Fibroblast of upper back skin (primary cell): Measurements from ENCODE around the gene DPYSL3.
A peak's percentile ranks its signal among the peaks of the same experiment; 100 is the strongest.

ENCODE experiments used
- DNase-seq: peaks from one replicate; pipeline ENCODE4 v3.0.0-alpha.2; 2013

DPYSL3 gene

GRCh38 chr5:147512659-147513379 is 3.0 kb upstream of the DPYSL3 start:
- peak; percentile 67 for DNase-seq

GRCh38 chr5:147510885-147511284 is 1.0 kb upstream of the DPYSL3 start:
- DNase-seq, result no peak

DNA sequence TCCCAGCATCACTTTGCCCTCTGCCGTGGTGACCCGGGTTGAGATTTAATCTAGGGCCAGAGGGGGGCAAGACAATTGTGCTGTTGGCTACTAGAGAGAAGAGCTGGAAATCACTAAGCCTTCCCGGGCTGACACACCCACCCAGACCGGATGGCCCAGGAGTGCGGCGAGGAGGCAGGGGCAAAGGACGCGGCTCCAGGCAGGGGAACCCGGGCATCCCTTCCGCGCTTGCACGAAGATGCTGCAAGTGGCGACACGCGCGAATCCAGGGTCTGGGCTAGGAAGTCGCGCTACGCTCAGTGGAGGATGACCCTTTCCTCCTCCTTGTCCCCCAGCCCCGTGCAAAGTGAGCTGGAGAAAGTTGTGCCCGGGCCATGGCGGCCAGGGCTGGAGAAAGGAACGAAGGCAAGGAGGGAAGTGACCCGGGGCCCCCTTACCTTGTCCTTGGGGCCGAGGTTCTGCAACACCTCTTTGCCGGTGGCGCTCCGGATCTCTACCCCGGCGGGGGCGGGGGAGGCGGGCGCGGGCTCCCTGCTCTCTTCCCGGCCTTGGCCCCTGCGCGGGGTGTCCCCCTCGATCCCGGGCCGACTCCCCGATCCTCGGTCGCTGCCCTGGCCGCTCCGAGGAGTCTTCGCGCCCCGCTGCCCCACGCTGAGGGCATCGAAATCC is 693 bp downstream of the DPYSL3 start:
- DNase-seq, result no peak

DNA sequence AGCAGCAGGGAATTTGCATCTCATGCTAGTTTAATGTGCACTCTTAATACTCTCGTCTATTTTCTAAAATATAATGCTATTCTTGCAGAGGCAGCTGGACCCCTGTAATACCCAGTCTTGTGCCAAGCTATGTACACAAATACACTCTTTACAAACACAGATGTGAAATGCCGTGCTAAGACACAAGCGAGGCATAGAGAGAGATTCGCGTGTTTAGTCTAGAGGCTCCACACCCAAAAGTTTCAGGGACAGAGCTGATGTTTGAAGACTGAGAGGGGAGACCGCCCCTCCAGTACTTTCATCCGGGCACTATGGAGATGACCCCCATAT is 1.2 kb downstream of the DPYSL3 start:
- no peak for DNase-seq

DNA sequence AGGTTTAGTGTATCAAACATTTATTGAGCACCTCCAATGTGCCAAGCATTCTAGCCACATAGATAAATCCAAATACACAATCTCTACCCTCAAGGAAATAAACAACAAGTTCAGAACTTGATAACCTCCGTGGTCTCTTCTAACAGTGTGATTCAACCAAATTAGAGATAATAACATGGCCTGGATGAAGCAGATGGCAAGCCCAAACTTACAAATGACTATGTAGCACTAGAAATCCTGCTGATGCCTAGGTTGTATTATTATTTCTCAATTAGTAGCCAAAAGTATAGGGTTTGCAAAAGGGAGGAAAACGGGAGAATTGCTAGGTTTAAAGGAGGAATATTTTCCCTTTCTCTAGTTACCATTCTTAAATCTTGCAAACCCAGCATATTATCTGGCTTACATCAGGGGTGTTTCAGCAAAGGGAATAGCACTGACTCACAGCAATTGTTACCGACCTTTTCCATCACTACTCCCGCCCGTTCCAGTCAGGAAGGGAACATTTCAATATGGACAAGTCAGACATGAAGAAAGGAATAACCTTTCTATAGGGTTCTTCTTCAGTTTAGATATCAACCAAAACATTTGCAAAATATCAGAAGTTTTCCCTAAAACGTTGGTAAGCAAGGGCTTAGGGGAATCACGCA is 2.3 kb downstream of the DPYSL3 start:
- peak; percentile 67 for DNase-seq

DNA sequence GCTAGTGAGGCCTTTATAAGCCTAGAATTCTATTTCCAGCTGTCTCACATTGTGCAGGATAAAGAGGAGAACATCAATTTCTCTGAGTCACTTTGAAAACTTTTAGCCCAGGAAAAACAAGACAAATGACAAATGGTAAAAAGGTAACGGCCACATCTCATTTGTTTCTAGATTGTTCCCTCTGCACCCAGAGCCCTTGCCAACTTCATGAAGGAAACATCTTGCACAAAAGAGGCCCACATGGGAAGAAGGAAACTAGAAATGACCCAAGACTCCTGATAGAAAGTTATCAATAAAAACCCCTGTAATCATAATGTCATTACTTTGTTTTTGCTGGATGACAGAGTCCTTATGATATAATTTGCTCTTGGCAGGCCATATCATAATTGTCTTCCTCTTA is 5.3 kb downstream of the DPYSL3 start:
- no peak for DNase-seq

DNA sequence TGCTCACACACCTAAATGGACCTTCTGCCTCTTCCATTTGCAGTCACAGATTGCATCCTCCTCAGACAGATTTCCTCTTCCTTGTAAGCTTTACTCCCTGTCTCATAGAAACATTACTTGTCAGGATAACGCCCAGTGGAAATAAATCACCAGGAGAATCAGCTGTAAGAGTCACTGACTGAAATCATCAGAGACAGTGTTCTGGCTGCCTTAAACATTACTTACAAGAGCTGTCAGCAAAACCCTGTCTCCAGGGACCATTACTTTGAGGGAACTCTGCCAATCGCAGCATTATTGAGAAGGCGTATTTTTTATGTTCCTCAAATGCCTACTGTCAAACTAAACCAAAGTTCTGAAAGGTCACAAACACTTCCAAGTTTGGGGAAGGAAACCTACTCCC is 5.9 kb downstream of the DPYSL3 start:
- DNase-seq, result peak; percentile 98

DNA sequence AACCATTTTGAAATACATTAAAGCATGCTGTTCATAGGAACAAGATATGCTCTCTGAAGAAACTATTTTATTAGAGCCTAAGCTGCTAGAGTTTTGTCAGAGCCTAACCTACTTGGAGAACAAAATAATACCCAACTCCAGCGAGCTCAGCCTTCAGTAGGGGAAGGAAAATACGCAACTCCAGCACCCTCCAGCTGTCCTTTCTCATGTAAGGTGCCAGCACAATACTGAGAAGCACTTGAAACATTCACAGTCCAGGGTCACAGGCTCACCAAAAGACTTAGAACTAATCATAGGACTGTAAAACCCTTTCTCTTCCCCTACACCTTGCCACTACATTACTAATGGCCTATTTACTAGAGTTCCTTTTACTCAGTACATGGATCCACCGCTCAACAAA is 18.9 kb downstream of the DPYSL3 start:
- DNase-seq, result no peak

GRCh38 chr5:147487031-147487750 is 22.7 kb downstream of the DPYSL3 start:
- no peak for DNase-seq

DNA sequence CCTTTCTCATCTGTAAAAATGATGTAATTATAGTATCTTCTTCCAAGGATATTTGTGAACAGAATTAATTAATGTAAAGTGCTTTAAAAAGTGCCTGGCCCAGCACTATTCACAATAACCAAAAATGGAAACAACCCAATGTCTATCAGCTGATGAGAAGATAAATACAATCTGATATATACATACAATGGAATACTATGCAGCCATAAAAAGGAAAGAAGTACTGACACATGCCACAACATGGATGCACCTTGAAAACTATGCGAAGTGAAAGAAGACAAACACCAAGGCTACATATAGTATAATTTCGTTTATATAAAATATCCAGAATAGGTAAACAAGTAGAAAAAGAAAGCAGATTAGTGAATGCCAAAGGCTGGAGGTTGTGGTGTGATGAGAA is 24.1 kb downstream of the DPYSL3 start:
- DNase-seq, result no peak

DNA sequence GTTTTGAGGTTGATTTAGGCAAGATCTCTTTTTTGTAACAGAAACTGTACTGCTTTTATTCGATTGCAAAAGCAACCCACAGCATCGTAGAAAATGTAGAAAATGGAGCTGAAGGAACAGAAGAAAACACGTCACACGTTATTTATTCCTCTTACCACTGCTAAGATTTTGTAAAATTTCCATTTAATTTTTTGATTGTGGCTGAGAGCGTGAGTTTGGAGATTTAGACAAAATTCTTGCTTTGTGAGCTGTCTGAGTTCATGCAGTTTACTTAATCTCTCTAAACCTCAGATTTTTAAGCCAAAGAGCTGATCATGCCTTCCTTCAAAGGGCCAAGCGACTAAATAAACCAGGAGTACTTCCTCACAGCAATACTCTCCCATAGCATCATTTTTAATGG is 24.8 kb downstream of the DPYSL3 start:
- DNase-seq, result peak; percentile 80

DNA sequence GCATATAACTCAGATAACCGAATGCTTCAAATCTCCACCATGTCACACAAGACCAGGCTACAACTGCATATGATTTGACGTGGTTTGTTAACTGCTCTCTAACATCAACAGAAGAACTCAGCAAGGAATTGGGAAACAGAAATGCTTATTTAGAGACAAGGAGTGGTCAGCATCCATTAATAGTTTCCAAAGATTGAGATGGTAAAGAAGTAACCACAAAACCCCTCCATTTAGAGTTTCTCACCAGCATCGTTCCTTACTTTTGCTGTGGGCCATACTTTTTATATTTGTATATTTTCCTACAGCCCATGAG is 25.2 kb downstream of the DPYSL3 start:
- DNase-seq, result peak; percentile 41

GRCh38 chr5:147483961-147484707 is 25.7 kb downstream of the DPYSL3 start:
- peak; percentile 100 for DNase-seq

DNA sequence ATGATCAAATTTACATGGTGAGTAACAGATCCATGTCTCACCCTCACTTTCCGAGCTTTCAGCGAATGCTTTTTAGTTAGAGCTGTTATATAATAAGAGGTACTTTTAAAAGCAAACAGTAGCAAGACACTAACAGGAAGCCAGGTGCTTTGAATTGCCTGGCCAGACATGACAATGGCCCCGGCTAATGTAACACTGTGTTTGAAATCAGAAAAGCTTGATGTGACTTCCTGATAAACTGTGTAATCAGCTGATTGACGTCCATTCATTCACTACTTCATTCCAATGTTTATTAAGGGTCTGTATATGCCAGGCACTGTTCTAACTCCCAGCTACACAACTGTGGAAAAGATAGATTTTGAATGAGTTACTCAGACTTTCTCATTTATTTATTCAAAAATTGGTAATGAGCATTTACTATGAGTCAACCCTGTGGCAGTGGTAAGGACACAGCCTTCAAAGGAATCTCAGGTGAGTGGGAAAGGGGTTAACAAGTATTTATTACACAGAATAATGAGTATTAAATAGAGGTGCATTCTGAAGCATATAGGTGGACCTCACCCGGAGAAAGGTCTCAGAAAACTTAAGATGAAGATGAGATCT is 26.6 kb downstream of the DPYSL3 start:
- no peak for DNase-seq

GRCh38 chr5:147482706-147483180 is 27.1 kb downstream of the DPYSL3 start:
- no peak for DNase-seq

GRCh38 chr5:147481874-147482705 is 27.8 kb downstream of the DPYSL3 start:
- DNase-seq, result peak; percentile 74

GRCh38 chr5:147481376-147481775 is 28.5 kb downstream of the DPYSL3 start:
- peak; percentile 96 for DNase-seq

- DNase-seq, result peak; percentile 70
These were observed 29.9 kb downstream of the DPYSL3 start for GRCh38 chr5:147479949-147480348.

DNA sequence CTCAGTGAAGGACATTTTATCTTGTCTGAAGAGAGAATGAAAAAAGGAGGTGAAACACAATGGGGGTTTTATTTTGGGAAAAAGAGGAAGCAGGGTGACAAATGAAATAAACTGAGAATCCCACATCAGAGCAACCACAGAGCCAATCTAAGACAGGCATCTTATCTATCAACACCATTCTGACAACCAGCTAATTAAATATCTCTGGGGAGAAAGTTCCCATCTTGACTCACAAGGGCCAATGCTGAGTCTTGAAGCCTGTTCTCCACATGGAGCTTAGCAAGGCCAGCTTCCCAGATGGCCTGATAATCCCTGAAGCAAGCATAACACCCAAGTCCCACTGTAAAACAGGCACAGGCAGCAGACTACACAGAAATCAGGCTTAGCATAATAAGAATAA is 30.4 kb downstream of the DPYSL3 start:
- peak; percentile 58 for DNase-seq

- DNase-seq, result no peak
These were observed 35.7 kb downstream of the DPYSL3 start for GRCh38 chr5:147474140-147474539.

- no peak for DNase-seq
These were observed 37.0 kb downstream of the DPYSL3 start for GRCh38 chr5:147472664-147473475.
